HUDEP-2 (cell line): Measurements from ENCODE around the gene SMIM35.
"Not testable (repeated sequence)": the region's sequence is repeated elsewhere in the genome, so short reads cannot be mapped to it uniquely, and the experiment has no call there.

Experiments used
- DNase-seq, 76 experiments: peaks; one replicate each; lab custom pipeline; 2025; ENCODE audit not compliant: unreplicated experiment in 76 of 76; lab: John Stamatoyannopoulos, UW

The SMIM35 gene

GRCh38 chr11:118082880-118083552, 3.7 kb downstream of the SMIM35 start:
- no peak for DNase-seq

- DNase-seq = no peak
These were observed 5.4 kb downstream of the SMIM35 start for GRCh38 chr11:118081241-118081958.

GRCh38 chr11:118080296-118080695, 6.5 kb downstream of the SMIM35 start:
- no peak for DNase-seq

GRCh38 chr11:118079491-118079890, 7.3 kb downstream of the SMIM35 start:
- no peak for DNase-seq

- no peak for DNase-seq
These were observed 7.8 kb downstream of the SMIM35 start for GRCh38 chr11:118078911-118079411.

- no peak for DNase-seq
These were observed 9.9 kb downstream of the SMIM35 start, which contains the start of gene TMPRSS4 for GRCh38 chr11:118076754-118077281. TMPRSS4 (plus strand) TSS chr11:118077078; CDS start chr11:118077303, 225 bp downstream.

GRCh38 chr11:118074785-118075184, 12.0 kb downstream of the SMIM35 start:
- no peak for DNase-seq

GRCh38 chr11:118074091-118074685, 12.6 kb downstream of the SMIM35 start:
- no peak for DNase-seq

GRCh38 chr11:118073554-118073953, 13.2 kb downstream of the SMIM35 start:
- no peak for DNase-seq

GRCh38 chr11:118071416-118072030, 15.2 kb downstream of the SMIM35 start:
- DNase-seq = no peak

- no peak for DNase-seq
These were observed 17.7 kb downstream of the SMIM35 start for GRCh38 chr11:118068945-118069612.

GRCh38 chr11:118068206-118068944, 18.4 kb downstream of the SMIM35 start:
- DNase-seq = no peak

GRCh38 chr11:118067006-118067405, 19.8 kb downstream of the SMIM35 start:
- no peak for DNase-seq

GRCh38 chr11:118065384-118065783, 21.4 kb downstream of the SMIM35 start:
- DNase-seq = no peak

- no peak for DNase-seq
These were observed 21.8 kb downstream of the SMIM35 start for GRCh38 chr11:118064956-118065355.

- not testable (repeated sequence) for DNase-seq
These were observed 24.1 kb downstream of the SMIM35 start for GRCh38 chr11:118062631-118063030.

- not testable (repeated sequence) for DNase-seq
These were observed 24.6 kb downstream of the SMIM35 start for GRCh38 chr11:118062181-118062580.

- no peak for DNase-seq
These were observed 25.1 kb downstream of the SMIM35 start for GRCh38 chr11:118061586-118062125.

GRCh38 chr11:118060869-118061268, 25.9 kb downstream of the SMIM35 start:
- DNase-seq = no peak
